ENCODE data around the gene VPS45. TPM values are rescaled to one million over a fixed set of nuclear protein-coding genes. Genes with fewer than 3 reads are reported as not detected.

Gene VPS45
- total RNA-seq, 1 experiment from 2014 or later, result 47.8 TPM

DNA sequence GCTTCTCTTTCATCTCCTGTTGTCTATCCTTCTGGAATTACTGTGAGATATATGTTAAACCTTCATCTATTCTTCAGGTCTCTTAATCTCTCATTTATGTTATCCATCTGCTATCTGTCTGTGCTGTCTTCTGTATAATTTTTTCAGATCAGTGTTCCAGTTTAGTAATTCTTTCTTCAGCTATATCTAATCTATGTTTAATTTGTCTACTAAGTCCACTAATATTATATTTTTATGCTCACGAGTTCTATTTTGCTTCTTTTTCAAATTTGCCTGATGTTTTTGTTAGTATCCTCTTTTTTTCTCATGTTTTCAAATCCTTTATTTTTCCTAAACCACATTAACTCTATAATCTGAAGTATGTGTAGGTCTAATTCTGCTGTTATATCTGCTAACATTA is 47.5 kb downstream of the VPS45 start:
- Histone ChIP-seq H4K20me1 (ENCODE audit: low read length) (no peaks in the 10 kb centered on the region), H3K36me3 (ENCODE audit: low read depth, low read length) (no peaks in the 10 kb centered on the region; the same call in 1 of the 2 replicates), H3K4me3 (ENCODE audit: low read length) (no peak overlapping the region), H3K9me3 (ENCODE audit: low read length) (no peaks in the 10 kb centered on the region), H3K79me2 (ENCODE audit: low read length) (no peaks in the 10 kb centered on the region), H3K9me2 (replicated peaks; ENCODE audit: low read length) (no peaks in the 10 kb centered on the region), H3K4me1 (ENCODE audit: insufficient read depth, low read length) (0 out of 2 replicates have a peak, but pooled peaks cover under 1% of the 10 kb centered on the region), H3F3A (ENCODE audit: low read length, unreplicated experiment) (no peaks in the 10 kb centered on the region), H3K27ac (ENCODE audit: low read length) (no peak overlapping the region), H3K4me2 (ENCODE audit: low read length) (no peak overlapping the region), H3K27me3 (ENCODE audit: low read length) (no peaks in the 10 kb centered on the region), H3K9ac (ENCODE audit: low read length) (no peak overlapping the region), H2AFZ (ENCODE audit: low read length) (no peak overlapping the region)
- DNase-seq (no peak), ATAC-seq (no peak)
- intact Hi-C loops (cut with micrococcal nuclease), result no loop called here
- CTCF ChIA-PET, result no interaction called here
- BruUV-seq (replicated peaks), result no TSS peak
- POLR2A ChIA-PET (ENCODE audit: unreplicated experiment), result no interaction called here
- no peak for TF ChIP-seq EZH2 (IDR thresholded peaks at IDR 0.05; ENCODE audit: low read length, unreplicated experiment)
- TF ChIP-seq, protein P1, sequence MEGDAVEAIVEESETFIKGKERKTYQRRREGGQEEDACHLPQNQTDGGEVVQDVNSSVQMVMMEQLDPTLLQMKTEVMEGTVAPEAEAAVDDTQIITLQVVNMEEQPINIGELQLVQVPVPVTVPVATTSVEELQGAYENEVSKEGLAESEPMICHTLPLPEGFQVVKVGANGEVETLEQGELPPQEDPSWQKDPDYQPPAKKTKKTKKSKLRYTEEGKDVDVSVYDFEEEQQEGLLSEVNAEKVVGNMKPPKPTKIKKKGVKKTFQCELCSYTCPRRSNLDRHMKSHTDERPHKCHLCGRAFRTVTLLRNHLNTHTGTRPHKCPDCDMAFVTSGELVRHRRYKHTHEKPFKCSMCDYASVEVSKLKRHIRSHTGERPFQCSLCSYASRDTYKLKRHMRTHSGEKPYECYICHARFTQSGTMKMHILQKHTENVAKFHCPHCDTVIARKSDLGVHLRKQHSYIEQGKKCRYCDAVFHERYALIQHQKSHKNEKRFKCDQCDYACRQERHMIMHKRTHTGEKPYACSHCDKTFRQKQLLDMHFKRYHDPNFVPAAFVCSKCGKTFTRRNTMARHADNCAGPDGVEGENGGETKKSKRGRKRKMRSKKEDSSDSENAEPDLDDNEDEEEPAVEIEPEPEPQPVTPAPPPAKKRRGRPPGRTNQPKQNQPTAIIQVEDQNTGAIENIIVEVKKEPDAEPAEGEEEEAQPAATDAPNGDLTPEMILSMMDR (conservative IDR thresholded peaks at IDR 0.05; ENCODE audit: low read depth, low read length), result no peak
- no peak for TF ChIP-seq EZH2phosphoT487 (IDR thresholded peaks at IDR 0.05; ENCODE audit: borderline replicate concordance, low read length)

DNA sequence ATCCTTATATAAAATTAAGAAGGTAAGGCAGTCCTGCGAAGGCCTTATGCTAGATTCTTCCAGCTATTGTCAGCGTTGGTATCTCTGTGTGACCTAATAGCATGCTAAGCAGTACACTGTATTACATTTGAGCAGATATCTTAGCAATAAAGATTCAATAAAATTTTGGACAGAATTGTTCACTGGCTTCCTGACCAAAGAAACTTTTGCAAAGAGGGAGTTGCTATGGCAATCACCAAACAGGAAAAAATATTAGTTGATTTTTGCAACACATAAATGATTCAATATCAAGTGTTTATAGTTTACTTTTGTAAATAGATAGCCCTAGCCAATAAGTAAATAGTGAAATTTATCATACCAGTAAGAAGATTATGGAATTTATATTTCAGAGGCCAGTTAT is 51.1 kb downstream of the VPS45 start:
- DNase-seq, result peak; percentile 16
- ATAC-seq, result peak; percentile 15; the same call in 1 of the 2 replicates

More for the DNA sequence above, 51.1 kb downstream of the VPS45 start:
- no peaks in the 10 kb centered on the region for H3K79me2 ChIP-seq (ENCODE audit: low read length)
- H4K20me1 ChIP-seq (ENCODE audit: low read length), result no peaks in the 10 kb centered on the region
- no peak overlapping the region for H3K4me3 ChIP-seq (ENCODE audit: low read length)
- no peaks in the 10 kb centered on the region for H3K9me2 ChIP-seq (replicated peaks; ENCODE audit: low read length)
- intact Hi-C loops (cut with micrococcal nuclease), result no loop called here
- no peaks in the 10 kb centered on the region for H3K27me3 ChIP-seq (ENCODE audit: low read length)
- ChIA-PET POLR2A (ENCODE audit: unreplicated experiment) (interaction anchor here (0.6 kb wide), 1 partner anchor 118 kb away, joined by 5 read pairs; no protein-coding TSS in a partner anchor), CTCF (no interaction called here)
- H2AFZ ChIP-seq (ENCODE audit: low read length), result no peak overlapping the region
- H3K9ac ChIP-seq (ENCODE audit: low read length), result no peak overlapping the region
- no peaks in the 10 kb centered on the region for H3K36me3 ChIP-seq (ENCODE audit: low read depth, low read length)
- H3K4me2 ChIP-seq (ENCODE audit: low read length), result no peak overlapping the region
- BruUV-seq (replicated peaks), result no TSS peak
- no peak overlapping the region for H3K27ac ChIP-seq (ENCODE audit: low read length)
- peaks cover 21% of the 10 kb centered on the region for H3K4me1 ChIP-seq (ENCODE audit: insufficient read depth, low read length)
- H3K9me3 ChIP-seq (ENCODE audit: low read length), result no peaks in the 10 kb centered on the region
- no peaks in the 10 kb centered on the region for H3F3A ChIP-seq (ENCODE audit: low read length, unreplicated experiment)
- no peak for TF ChIP-seq EZH2 (IDR thresholded peaks at IDR 0.05; ENCODE audit: low read length, unreplicated experiment)
- no peak for TF ChIP-seq EZH2phosphoT487 (IDR thresholded peaks at IDR 0.05; ENCODE audit: borderline replicate concordance, low read length)
- TF ChIP-seq, protein P1 (conservative IDR thresholded peaks at IDR 0.05; ENCODE audit: low read depth, low read length), result no peak

All from PC-3 (cell line).